GM12878 (cell line): ENCODE data around the gene HSPBP1. TPM values are rescaled to one million over a fixed set of nuclear protein-coding genes. Genes with fewer than 3 reads are reported as not detected.

Experiments used
- ATAC-seq: fragments of 200-7000 bp; cut with Tn5 transposase; 3 replicates; pipeline ENCODE4 v1.9.1; 2020; ENCODE audit warnings: mild to moderate bottlenecking, moderate library complexity
- BruUV-seq: library from RNA; stranded (reverse); fragments of 400-500 nt; replicated peaks from 2 replicates; lab custom pipeline; 2021; lab: Mats Ljungman, UMichigan
- CTCF ChIA-PET: fragments of 300-600 bp; sonication (Branson Sonifier 250); formaldehyde crosslinking; extraction: SDS; loops from one replicate; lab custom pipeline; 2021; ENCODE audit warnings: inconsistent platforms; lab: Yijun Ruan, JAX
- POLR2A ChIA-PET: fragments of 350-600 bp; formaldehyde crosslinking; extraction: SDS; loops from one replicate; lab custom pipeline; 2021; ENCODE audit warnings: inconsistent platforms; lab: Charles Lee
- RAD21 ChIA-PET: fragments of 300-600 bp; sonication (Branson Sonifier 250); formaldehyde crosslinking; loops from one replicate; lab custom pipeline; 2023; ENCODE audit warnings: antibody characterized with exemption; ENCODE audit not compliant: unreplicated experiment; lab: Charles Lee
- SMC1A ChIA-PET: fragments of 300-600 bp; sonication (Branson Sonifier 250); formaldehyde crosslinking; loops from one replicate; lab custom pipeline; 2023; ENCODE audit not compliant: unreplicated experiment, uncharacterized antibody; lab: Charles Lee
- DNase-seq: peaks from one replicate; pipeline ENCODE4 v3.0.0-alpha.2; 2011; ENCODE audit warnings: low read depth, low spot score
- FAIRE-seq: peaks from 3 replicates; lab custom pipeline; 2011; peaks lifted over from hg19 to GRCh38; lab: Jason Lieb, UNC
- H2AFZ ChIP-seq: 2 replicates; pipeline ENCODE4 v1.6.0; 2011; ENCODE audit warnings: low read depth, low read length, control low read depth; ENCODE audit not compliant: control insufficient read depth
- H3K27ac ChIP-seq: 2 replicates; pipeline ENCODE4 v1.5.1; 2011; ENCODE audit warnings: control low read depth; ENCODE audit not compliant: control insufficient read depth, insufficient read depth
- H3K27me3 ChIP-seq, 2 experiments: replicated peaks in 1 of 2; 2 replicates each; pipeline versions ENCODE4 v1.6.0 to v1.6.1; 2011; ENCODE audit warnings: low read length in 1 of 2; ENCODE audit not compliant: control insufficient read depth in 2 of 2, insufficient read depth in 2 of 2
- H3K36me3 ChIP-seq, 2 experiments: 2 replicates each; pipeline ENCODE4 v1.5.1; 2011; ENCODE audit warnings: low read length in 1 of 2; ENCODE audit not compliant: control insufficient read depth in 2 of 2, insufficient read depth in 2 of 2
- H3K4me1 ChIP-seq: 2 replicates; pipeline ENCODE4 v1.6.1; 2011; ENCODE audit warnings: mild to moderate bottlenecking, low read length, moderate library complexity, mixed read lengths; ENCODE audit not compliant: control insufficient read depth, insufficient read depth
- H3K4me2 ChIP-seq: 2 replicates; pipeline ENCODE4 v1.6.0; 2011; ENCODE audit warnings: control low read depth; ENCODE audit not compliant: control insufficient read depth, insufficient read depth
- H3K4me3 ChIP-seq: fragments of 200-600 bp; sonication (generic); 2 replicates; pipeline ENCODE4 v1.5.1; 2016
- H3K79me2 ChIP-seq: 2 replicates; pipeline ENCODE4 v1.6.0; 2011; ENCODE audit warnings: low read length; ENCODE audit not compliant: control insufficient read depth, insufficient read depth
- H3K9ac ChIP-seq: 2 replicates; pipeline ENCODE4 v1.8.0; 2011; ENCODE audit warnings: low read length, control low read depth, mixed read lengths; ENCODE audit not compliant: control insufficient read depth, insufficient read depth
- H3K9me3 ChIP-seq: replicated peaks from 3 replicates; pipeline ENCODE4 v1.5.1; 2011; ENCODE audit warnings: mild to moderate bottlenecking, low read length; ENCODE audit not compliant: control insufficient read depth, insufficient read depth
- H4K20me1 ChIP-seq: 2 replicates; pipeline ENCODE4 v1.6.0; 2011; ENCODE audit not compliant: control insufficient read depth, insufficient read depth
- BCLAF1 ChIP-seq: fragments of 450-650 bp; IDR thresholded peaks from 2 replicates; pipeline ENCODE4 v1.6.1; 2017; ENCODE audit warnings: antibody characterized with exemption, mild to moderate bottlenecking, moderate library complexity
- CHD1 ChIP-seq: IDR thresholded peaks from 2 replicates; pipeline ENCODE4 v1.6.1; 2012; ENCODE audit warnings: low read depth, low read length, improper control_type of control experiment
- MAX ChIP-seq: IDR thresholded peaks from 2 replicates; pipeline ENCODE4 v1.6.1; 2012; ENCODE audit warnings: low read depth, low read length, improper control_type of control experiment
- NR2C2 ChIP-seq: IDR thresholded peaks from 2 replicates; pipeline ENCODE4 v1.6.1; 2011; ENCODE audit warnings: borderline replicate concordance, low read depth; ENCODE audit not compliant: control insufficient read depth, insufficient read length
- SMARCA5 ChIP-seq: fragments of 450-650 bp; IDR thresholded peaks from 2 replicates; pipeline ENCODE4 v1.6.1; 2017; ENCODE audit warnings: mild to moderate bottlenecking
- SP1 ChIP-seq: IDR thresholded peaks from one replicate; pipeline ENCODE4 v1.6.1; 2011; ENCODE audit warnings: low read depth, low read length
- YBX1 ChIP-seq: fragments of 450-650 bp; IDR thresholded peaks from 2 replicates; pipeline ENCODE4 v1.6.1; 2016; ENCODE audit warnings: antibody characterized with exemption
- ZBTB4 ChIP-seq: fragments of 450-650 bp; formaldehyde crosslinking; IDR thresholded peaks from 2 replicates; pipeline ENCODE4 v1.4.0; 2022; ENCODE audit warnings: mild to moderate bottlenecking, moderate library complexity
- WGBS: methylation state at CpG from one replicate; pipeline ENCODE4 v1.1.6; 2016; ENCODE audit warnings: low lambda C conversion rate; ENCODE audit not compliant: insufficient replicate concordance, insufficient coverage; ENCODE audit errors: missing lambda C conversion rate; 5-methylcytosine and 5-hydroxymethylcytosine counted together
- in situ Hi-C: fragments of 300-500 bp; cut with MboI; formaldehyde crosslinking; loops from 9 replicates; pipeline ENCODE4 v1.14.3; 2018; ENCODE audit warnings: mixed read lengths
- intact Hi-C: fragments of 100-400 bp; cut with micrococcal nuclease; formaldehyde crosslinking; loops from one replicate; pipeline ENCODE4 v1.14.2; 2022; ENCODE audit not compliant: unreplicated experiment
- polyA plus RNA-seq, 11 experiments: library from polyadenylated mRNA; depleted of rRNA in 4 of 11; unstranded in 6 of 11; stranded (reverse) in 5 of 11; fragments of >200 nt; fragmentation: Nextera tagmentation in 4 of 11; fragmentation: Illumina TruSeq in 1 of 11; extraction: Ambion mirVana in 4 of 11; extraction: Trizol in 1 of 11; gene quantifications; 1 replicate in 1 of 11; 2 replicates in 10 of 11; pipeline versions ENCODE4 v1.2.1 to v1.2.3, GENCODE V29; 2011 to 2016; ENCODE audit warnings: inconsistent platforms in 2 of 11, missing spikeins in 2 of 11, low read depth in 1 of 11
- total RNA-seq, 4 experiments: library from RNA; depleted of rRNA in 3 of 4; stranded (reverse); fragments of >200 nt in 3 of 4; fragmentation: Illumina TruSeq in 1 of 4; extraction: Trizol in 1 of 4; gene quantifications; 2 replicates each; pipeline versions ENCODE4 v1.2.1 to v1.2.3, GENCODE V29; 2013 to 2021

HSPBP1 gene
- total and polyA plus RNA-seq, 10 of the 15 experiments (the other 5 are each of a cell fraction or from before 2014, with no cell fraction given) = 0.18 to 83.3 (median 23.0) TPM

GRCh38 chr19:55264531-55264930, 15.4 kb downstream of the HSPBP1 start:
- Histone ChIP-seq H3K36me3 (no peaks in the 10 kb centered on the region; a peak in 1 of 4 replicates), H3K27me3 (no peaks in the 10 kb centered on the region), H2AFZ (no peak overlapping the region), H3K27ac (no peak overlapping the region), H3K9me3 (no peaks in the 10 kb centered on the region; the same call in 2 of the 3 replicates), H3K4me2 (no peak overlapping the region), H3K9ac (no peak overlapping the region), H3K4me1 (no peaks in the 10 kb centered on the region), H4K20me1 (no peaks in the 10 kb centered on the region), H3K79me2 (no peaks in the 10 kb centered on the region), H3K4me3 (no peak overlapping the region)
- ATAC-seq = no peak
- FAIRE-seq = no peak
- intact Hi-C loops = no loop called here
- ChIA-PET CTCF (no interaction called here), RAD21 (no interaction called here), POLR2A (interaction anchor here (0.7 kb wide), 1 partner anchor 13 kb away, joined by 3 read pairs; no protein-coding TSS in a partner anchor), SMC1A (interaction anchor here (1.2 kb wide), 1 partner anchor 16 kb away, joined by 3 read pairs; no protein-coding TSS in a partner anchor)
- 76% methylated on average over 5 of the region's 5 CpGs for whole genome bisulfite sequencing
- in situ Hi-C loops = no loop called here
- BruUV-seq = no TSS peak
- no peak for TF ChIP-seq SP1
- DNase-seq = no peak

GRCh38 chr19:55262359-55262758, 17.6 kb downstream of the HSPBP1 start:
- SMC1A ChIA-PET = no interaction called here
- Histone ChIP-seq H3K4me1 (no peaks in the 10 kb centered on the region), H3K79me2 (peaks cover 17% of the 10 kb centered on the region), H3K4me2 (no peak overlapping the region), H4K20me1 (peaks cover 5% of the 10 kb centered on the region; the same call in 1 of the 2 replicates), H3K9ac (no peak overlapping the region), H2AFZ (no peak overlapping the region), H3K27ac (no peak overlapping the region), H3K4me3 (no peak overlapping the region), H3K27me3 (no peaks in the 10 kb centered on the region), H3K36me3 (no peaks in the 10 kb centered on the region; a peak in 1 of 4 replicates), H3K9me3 (no peaks in the 10 kb centered on the region)
- FAIRE-seq = no peak
- DNase-seq = no peak
- 85% methylated on average over 9 of the region's 9 CpGs for WGBS
- no TSS peak for BruUV-seq
- RAD21 ChIA-PET = no interaction called here
- in situ Hi-C loops (no loop called here), intact Hi-C loops (no loop called here)
- ATAC-seq = no peak
- POLR2A ChIA-PET = no interaction called here
- CTCF ChIA-PET = no interaction called here
- no peak for TF ChIP-seq YBX1
- TF ChIP-seq SMARCA5 = no peak
- no peak for TF ChIP-seq CHD1
- no peak for TF ChIP-seq MAX
- TF ChIP-seq NR2C2 = no peak
- TF ChIP-seq ZBTB4 (CRISPR knock-in tag) = no peak
- no peak for TF ChIP-seq BCLAF1
